K562 (cell line): Measurements from ENCODE around the gene PTP4A2. TPM values are rescaled to one million over a fixed set of nuclear protein-coding genes. Genes with fewer than 3 reads are reported as not detected.

Experiments
- ARHGAP35 ChIP-seq: fragments of 450-650 bp; IDR thresholded peaks from 2 replicates; pipeline ENCODE4 v1.6.1; 2018; ENCODE audit not compliant: partially characterized antibody
- BDP1 ChIP-seq: IDR thresholded peaks from 3 replicates; pipeline ENCODE4 v1.6.1; 2011; ENCODE audit not compliant: insufficient read length, insufficient read depth
- CEBPB ChIP-seq: fragments of 450-650 bp; IDR thresholded peaks from 2 replicates; pipeline ENCODE4 v1.6.1; 2016; ENCODE audit warnings: missing genetic modification characterization, missing compliant biosample characterization
- CREBBP ChIP-seq: IDR thresholded peaks from one replicate; pipeline ENCODE4 v1.6.1; 2012; ENCODE audit warnings: low read depth, mild to moderate bottlenecking, control low read depth, inconsistent platforms, low read length
- DACH1 ChIP-seq: fragments of 450-650 bp; IDR thresholded peaks from 2 replicates; pipeline ENCODE4 v1.6.1; 2018; ENCODE audit not compliant: partially characterized antibody
- DIDO1 ChIP-seq: fragments of 450-650 bp; IDR thresholded peaks from 2 replicates; pipeline ENCODE4 v1.6.1; 2016; ENCODE audit warnings: low read depth, missing biosample characterization, missing genetic modification characterization
- GABPA ChIP-seq: fragments of 200-800 bp; sonication (Bioruptor generic); conservative IDR thresholded peaks from 2 replicates; pipeline ENCODE4 v1.6.1; 2016; ENCODE audit warnings: low read depth, missing genetic modification characterization, missing compliant biosample characterization
- HMBOX1 ChIP-seq: sonication (generic); IDR thresholded peaks from 2 replicates; pipeline ENCODE4 v1.6.1; 2016
- KHSRP ChIP-seq: fragments of 450-650 bp; IDR thresholded peaks from 2 replicates; pipeline ENCODE4 v1.6.1; 2017
- LEF1 ChIP-seq: fragments of 450-650 bp; IDR thresholded peaks from 2 replicates; pipeline ENCODE4 v1.6.1; 2016; ENCODE audit warnings: mild to moderate bottlenecking
- MEIS2 ChIP-seq: fragments of 450-650 bp; IDR thresholded peaks from 2 replicates; pipeline ENCODE4 v1.6.1; 2014; ENCODE audit warnings: mild to moderate bottlenecking; ENCODE audit not compliant: partially characterized antibody
- MLLT1 ChIP-seq, 2 experiments: fragments of 450-650 bp; IDR thresholded peaks; 2 replicates each; pipeline ENCODE4 v1.6.1; 2016
- NCOA1 ChIP-seq: fragments of 450-650 bp; IDR thresholded peaks from 2 replicates; pipeline ENCODE4 v1.6.1; 2016; ENCODE audit warnings: low read depth
- TBL1XR1 ChIP-seq, 2 experiments: IDR thresholded peaks; 2 replicates each; pipeline ENCODE4 v1.6.1; 2012; ENCODE audit warnings: improper control_type of control experiment in 2 of 2, low read length in 2 of 2, mild to moderate bottlenecking in 1 of 2
- TBP ChIP-seq: optimal IDR thresholded peaks from 2 replicates; pipeline ENCODE3; 2011; ENCODE audit warnings: low read depth, low read length, improper control_type of control experiment
- ZNF121 ChIP-seq: sonication (generic); formaldehyde crosslinking; conservative IDR thresholded peaks from 2 replicates; pipeline ENCODE4 v1.8.0; 2022; ENCODE audit warnings: missing genetic modification reagents
- ZNF449 ChIP-seq: fragments of 250-450 bp; sonication (Bioruptor Pico); IDR thresholded peaks from 2 replicates; pipeline ENCODE4 v1.8.0; 2022; ENCODE audit warnings: moderate library complexity, mild to moderate bottlenecking, inconsistent platforms
- ZNF764 ChIP-seq: fragments of 250-450 bp; sonication (Bioruptor Pico); IDR thresholded peaks from 2 replicates; pipeline ENCODE4 v1.4.0; 2020; ENCODE audit warnings: low read depth, mild to moderate bottlenecking, moderate library complexity
- polyA plus RNA-seq, 8 experiments: library from polyadenylated mRNA; depleted of rRNA in 4 of 8; stranded (reverse) in 5 of 8; unstranded in 3 of 8; fragments of >200 nt; fragmentation: Nextera tagmentation in 2 of 8; fragmentation: Illumina TruSeq in 1 of 8; extraction: Ambion mirVana in 2 of 8; extraction: Trizol in 1 of 8; gene quantifications; 2 replicates each; pipeline versions ENCODE4 v1.2.1 to v1.2.3, GENCODE V29; 2011 to 2014; ENCODE audit warnings: inconsistent platforms in 1 of 8, missing spikeins in 1 of 8
- total RNA-seq, 7 experiments: library from RNA; depleted of rRNA in 6 of 7; stranded (reverse); fragments of >200 nt in 6 of 7; fragmentation: Illumina TruSeq in 2 of 7; extraction: Trizol in 2 of 7; gene quantifications; 2 replicates each; pipeline versions ENCODE4 v1.2.1 to v1.2.3, GENCODE V29; 2011 to 2021; ENCODE audit warnings: low replicate concordance in 1 of 7
- TF ChIP-seq, protein P1 (sequence below): fragments of 450-650 bp; IDR thresholded peaks from 2 replicates; pipeline ENCODE4 v1.6.1; 2016; ENCODE audit warnings: antibody characterized with exemption
- TF ChIP-seq, protein P2 (sequence below): fragments of 200-800 bp; sonication (Bioruptor generic); IDR thresholded peaks from 2 replicates; pipeline ENCODE4 v1.6.1; 2017; ENCODE audit warnings: missing genetic modification characterization, missing compliant biosample characterization

PTP4A2 gene
- total and polyA plus RNA-seq, 9 of the 15 experiments (the other 6 are each of a cell fraction or from before 2014, with no cell fraction given) = 197 to 870 (median 480) TPM

GRCh38 chr1:31926853-31927660, 11.1 kb downstream of the PTP4A2 start (continued):
- TF ChIP-seq GABPA (no peak), BDP1 (no peak), CEBPB (tag) (no peak), TBP (no peak), LEF1 (no peak; the same call in 1 of the 2 replicates), HMBOX1 (peak; percentile 90), MEIS2 (no peak), ZNF121 (CRISPR knock-in tag) (no peak), NCOA1 (no peak), CREBBP (no peak), DACH1 (no peak), TBL1XR1 (IDR thresholded peaks at IDR 0.05; ENCODE audit: low read length in 2 of 2) (peak; percentile 59 to 68; a peak in 2 of 4 replicates), ZNF449 (CRISPR knock-in tag) (no peak), MLLT1 (IDR thresholded peaks at IDR 0.05) (peak; percentile 66 to 78; a peak in 2 of 4 replicates), DIDO1 (tag) (0 out of 2 replicates have a peak, but pooled peaks have one; percentile 23), ARHGAP35 (no peak), ZNF764 (CRISPR knock-in tag) (no peak), KHSRP (no peak)
- TF ChIP-seq, protein P1, sequence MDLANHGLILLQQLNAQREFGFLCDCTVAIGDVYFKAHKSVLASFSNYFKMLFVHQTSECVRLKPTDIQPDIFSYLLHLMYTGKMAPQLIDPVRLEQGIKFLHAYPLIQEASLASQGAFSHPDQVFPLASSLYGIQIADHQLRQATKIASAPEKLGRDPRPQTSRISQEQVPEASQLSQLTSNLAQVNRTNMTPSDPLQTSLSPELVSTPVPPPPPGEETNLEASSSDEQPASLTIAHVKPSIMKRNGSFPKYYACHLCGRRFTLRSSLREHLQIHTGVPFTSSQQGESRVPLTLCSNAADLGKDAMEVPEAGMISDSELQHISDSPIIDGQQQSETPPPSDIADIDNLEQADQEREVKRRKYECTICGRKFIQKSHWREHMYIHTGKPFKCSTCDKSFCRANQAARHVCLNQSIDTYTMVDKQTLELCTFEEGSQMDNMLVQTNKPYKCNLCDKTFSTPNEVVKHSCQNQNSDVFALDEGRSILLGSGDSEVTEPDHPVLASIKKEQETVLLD = no peak
- TF ChIP-seq, protein P2, sequence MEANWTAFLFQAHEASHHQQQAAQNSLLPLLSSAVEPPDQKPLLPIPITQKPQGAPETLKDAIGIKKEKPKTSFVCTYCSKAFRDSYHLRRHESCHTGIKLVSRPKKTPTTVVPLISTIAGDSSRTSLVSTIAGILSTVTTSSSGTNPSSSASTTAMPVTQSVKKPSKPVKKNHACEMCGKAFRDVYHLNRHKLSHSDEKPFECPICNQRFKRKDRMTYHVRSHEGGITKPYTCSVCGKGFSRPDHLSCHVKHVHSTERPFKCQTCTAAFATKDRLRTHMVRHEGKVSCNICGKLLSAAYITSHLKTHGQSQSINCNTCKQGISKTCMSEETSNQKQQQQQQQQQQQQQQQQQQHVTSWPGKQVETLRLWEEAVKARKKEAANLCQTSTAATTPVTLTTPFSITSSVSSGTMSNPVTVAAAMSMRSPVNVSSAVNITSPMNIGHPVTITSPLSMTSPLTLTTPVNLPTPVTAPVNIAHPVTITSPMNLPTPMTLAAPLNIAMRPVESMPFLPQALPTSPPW = no peak
